Panc1 (cell line): ENCODE data around the gene THAP8. TPM values are rescaled to one million over a fixed set of nuclear protein-coding genes. Genes with fewer than 3 reads are reported as not detected.

Source experiments
- ATAC-seq: fragments of 200-7000 bp; cut with Tn5 transposase; 2 replicates; pipeline ENCODE4 v1.9.1; 2020; ENCODE audit warnings: mild to moderate bottlenecking, moderate library complexity
- BruUV-seq: library from RNA; stranded (reverse); fragments of 400-500 nt; replicated peaks from 2 replicates; lab custom pipeline; 2021; lab: Mats Ljungman, UMichigan
- CTCF ChIA-PET: fragments of 300-600 bp; sonication (Branson Sonifier 250); formaldehyde crosslinking; loops from one replicate; lab custom pipeline; 2022; ENCODE audit warnings: antibody characterized with exemption; lab: Charles Lee
- POLR2A ChIA-PET: fragments of 300-600 bp; sonication (Branson Sonifier 250); formaldehyde crosslinking; loops from one replicate; lab custom pipeline; 2022; ENCODE audit warnings: antibody characterized with exemption; lab: Charles Lee
- DNase-seq: peaks from one replicate; pipeline ENCODE4 v3.0.0-alpha.2; 2010; ENCODE audit warnings: low read depth, low spot score
- H3K27ac ChIP-seq: 2 replicates; pipeline ENCODE4 v1.5.1; 2011; ENCODE audit warnings: mild to moderate bottlenecking, low read length, inconsistent platforms
- H3K27me3 ChIP-seq: fragments of 200-500 bp; sonication (Bioruptor generic); 2 replicates; pipeline ENCODE4 v1.6.0; 2014; ENCODE audit warnings: low read length, inconsistent platforms; ENCODE audit not compliant: control insufficient read depth, insufficient read depth
- H3K36me3 ChIP-seq: fragments of 200-500 bp; sonication (Bioruptor generic); 2 replicates; pipeline ENCODE4 v1.5.1; 2014; ENCODE audit warnings: inconsistent platforms, mild to moderate bottlenecking, low read length, moderate library complexity; ENCODE audit not compliant: control insufficient read depth, insufficient read depth
- H3K4me1 ChIP-seq: 2 replicates; pipeline ENCODE4 v1.5.1; 2011; ENCODE audit warnings: inconsistent platforms, mild to moderate bottlenecking, low read length, moderate library complexity; ENCODE audit not compliant: control insufficient read depth, insufficient read depth
- H3K4me3 ChIP-seq, 2 experiments: 2 replicates each; pipeline ENCODE4 v1.5.1; 2011 to 2012; ENCODE audit warnings: low read depth in 2 of 2, low read length in 2 of 2, mild to moderate bottlenecking in 2 of 2, inconsistent platforms in 1 of 2, moderate library complexity in 1 of 2
- H3K9me3 ChIP-seq: fragments of 200-500 bp; sonication (Bioruptor generic); 2 replicates; pipeline ENCODE4 v1.5.1; 2014; ENCODE audit warnings: low read depth, mild to moderate bottlenecking, inconsistent platforms, low read length, moderate library complexity; ENCODE audit not compliant: control insufficient read depth, insufficient read depth
- CTCF ChIP-seq: fragments of 450-650 bp; IDR thresholded peaks from 2 replicates; pipeline ENCODE4 v1.5.1; 2017; ENCODE audit warnings: mild to moderate bottlenecking
- POLR2AphosphoS5 ChIP-seq: IDR thresholded peaks from 2 replicates; pipeline ENCODE4 v1.6.1; 2012; ENCODE audit warnings: mild to moderate bottlenecking, low read depth, low read length, moderate library complexity
- REST ChIP-seq, 2 experiments: IDR thresholded peaks; 2 replicates each; pipeline ENCODE4 v1.6.1; 2011 to 2012; ENCODE audit warnings: low read depth in 2 of 2, control low read depth in 1 of 2, low read length in 1 of 2, mild to moderate bottlenecking in 1 of 2, moderate library complexity in 1 of 2; ENCODE audit not compliant: insufficient read depth in 1 of 2
- SIN3A ChIP-seq: IDR thresholded peaks from 2 replicates; pipeline ENCODE4 v1.6.1; 2012; ENCODE audit warnings: low read depth, mild to moderate bottlenecking, low read length, moderate library complexity, borderline replicate concordance; ENCODE audit not compliant: insufficient read depth
- TCF7L2 ChIP-seq: IDR thresholded peaks from 2 replicates; pipeline ENCODE4 v1.6.1; 2011; ENCODE audit warnings: mild to moderate bottlenecking, low read depth, low read length, inconsistent platforms
- in situ Hi-C: cut with HindIII; loops from 2 replicates; pipeline ENCODE4 v1.10.0; 2016; ENCODE audit warnings: low sequenced_read_pairs, low pct_unique_long_range_greater_than_20kb
- intact Hi-C: fragments of 100-400 bp; cut with micrococcal nuclease; formaldehyde crosslinking; loops from one replicate; pipeline ENCODE4 v1.10.0; 2022; ENCODE audit not compliant: unreplicated experiment
- total RNA-seq: library from RNA; stranded (reverse); gene quantifications from one replicate; pipeline ENCODE4 v1.2.1, GENCODE V29; 2021; ENCODE audit not compliant: unreplicated experiment

The THAP8 gene
- total RNA-seq, 1 experiment from 2014 or later, result 9.6 TPM

GRCh38 chr19:36089847-36090246 lies 35.8 kb upstream of the THAP8 start:
- Histone ChIP-seq H3K9me3 (no peaks in the 10 kb centered on the region), H3K36me3 (peaks cover 12% of the 10 kb centered on the region), H3K4me3 (no peak overlapping the region), H3K27ac (no peak overlapping the region), H3K27me3 (no peaks in the 10 kb centered on the region), H3K4me1 (no peaks in the 10 kb centered on the region)
- 0 out of 2 replicates have a peak, but pooled peaks have one; percentile 16 for ATAC-seq
- BruUV-seq, result no TSS peak
- intact Hi-C loops (no loop called here), in situ Hi-C loops (no loop called here)
- TF ChIP-seq REST (IDR thresholded peaks at IDR 0.05; ENCODE audit: insufficient read depth in 1 of 2, low read depth in 2 of 2, low read length in 1 of 2) (no peak), TCF7L2 (no peak), CTCF (no peak), SIN3A (no peak), POLR2AphosphoS5 (no peak)
- CTCF ChIA-PET, result no interaction called here
- DNase-seq, result no peak
- POLR2A ChIA-PET, result no interaction called here

- Histone ChIP-seq H3K27ac (no peak overlapping the region), H3K9me3 (no peaks in the 10 kb centered on the region), H3K4me1 (no peaks in the 10 kb centered on the region), H3K36me3 (peaks cover 3% of the 10 kb centered on the region), H3K4me3 (no peak overlapping the region), H3K27me3 (no peaks in the 10 kb centered on the region)
- DNase-seq (no peak), ATAC-seq (no peak)
- ChIA-PET POLR2A (no interaction called here), CTCF (no interaction called here)
- intact Hi-C loops, result no loop called here
- TF ChIP-seq SIN3A (no peak), POLR2AphosphoS5 (no peak), REST (IDR thresholded peaks at IDR 0.05; ENCODE audit: insufficient read depth in 1 of 2, low read depth in 2 of 2, low read length in 1 of 2) (no peak), CTCF (no peak), TCF7L2 (no peak)
- no TSS peak for BruUV-seq
- in situ Hi-C loops, result no loop called here
Measured at GRCh38 chr19:36086326-36086725, 32.2 kb upstream of the THAP8 start.
